ENCODE results near the gene COL19A1. TPM values are rescaled to one million over a fixed set of nuclear protein-coding genes. Genes with fewer than 3 reads are reported as not detected.

Gene COL19A1
- total RNA-seq, 2 donors from 2014 or later: 1.4 to 1.5 TPM

DNA sequence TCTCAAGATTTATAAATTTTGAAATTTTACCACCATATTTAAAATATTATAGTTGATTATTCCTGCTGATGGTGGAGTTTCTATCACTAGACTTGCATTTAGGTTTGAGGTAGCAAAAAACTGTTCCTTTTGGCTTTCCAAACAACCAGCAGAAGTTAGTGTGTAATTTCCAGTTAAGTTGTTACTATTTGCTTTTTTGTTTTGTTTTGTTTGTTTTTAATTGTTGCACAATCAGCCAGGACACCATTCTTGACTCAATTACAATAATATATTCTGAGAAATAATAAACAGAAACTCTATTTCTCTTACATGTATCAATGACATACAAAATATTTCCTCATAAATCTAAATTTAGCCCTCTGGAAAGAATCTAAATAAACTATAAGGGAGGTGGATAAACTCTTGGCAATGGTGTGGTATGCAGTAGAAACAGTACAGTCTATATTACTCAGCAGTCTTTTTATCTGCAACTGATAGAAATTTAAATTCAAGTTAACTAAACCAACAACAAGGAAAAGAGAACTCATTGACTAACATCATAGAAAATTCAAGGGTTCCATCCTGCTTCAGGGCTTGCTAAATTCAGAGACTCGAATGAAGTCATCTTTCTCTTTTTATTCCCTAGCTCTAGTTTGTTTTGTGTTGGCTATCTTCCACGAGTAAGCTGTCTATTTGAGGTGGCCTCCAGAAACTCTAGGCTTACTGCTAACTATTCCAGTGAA, 19.4 kb upstream of the COL19A1 start:
- no peaks in the 10 kb centered on the region for H3K4me1 ChIP-seq (ENCODE audit: control insufficient read depth, insufficient read depth, low read length)
- H3K4me3 ChIP-seq (ENCODE audit: low read length): no peak overlapping the region
- H3K9ac ChIP-seq (ENCODE audit: extremely low read depth, low read length, poor library complexity, severe bottlenecking): no peak overlapping the region
- H3K4me1 Mint-ChIP-seq: no peaks in the 10 kb centered on the region
- no peak overlapping the region for H3K4me3 Mint-ChIP-seq
- no peaks in the 10 kb centered on the region for H3K36me3 Mint-ChIP-seq (ENCODE audit: low read depth)
- H3K27me3 ChIP-seq (ENCODE audit: control insufficient read depth, insufficient read depth, low read length, poor library complexity, severe bottlenecking): no peaks in the 10 kb centered on the region
- no peak overlapping the region for H3K27ac Mint-ChIP-seq
- H3K36me3 ChIP-seq (ENCODE audit: control insufficient read depth, insufficient read depth, low read length): no peaks in the 10 kb centered on the region
- no peaks in the 10 kb centered on the region for H3K9me3 Mint-ChIP-seq
- H3K9me3 ChIP-seq (ENCODE audit: control insufficient read depth, low read length): no peaks in the 10 kb centered on the region
- no peak overlapping the region for H3K27ac ChIP-seq (ENCODE audit: low read depth, low read length)
- 92 to 100% methylated on average over 1 to 2 of the region's 2 CpGs for WGBS, 2 experiments (ENCODE audit: insufficient coverage in 1 of 2, insufficient read length in 1 of 2)
- DNase-seq: no peak
- no peaks in the 10 kb centered on the region for H3K27me3 Mint-ChIP-seq (ENCODE audit: insufficient read depth)
- TF ChIP-seq, protein P1, sequence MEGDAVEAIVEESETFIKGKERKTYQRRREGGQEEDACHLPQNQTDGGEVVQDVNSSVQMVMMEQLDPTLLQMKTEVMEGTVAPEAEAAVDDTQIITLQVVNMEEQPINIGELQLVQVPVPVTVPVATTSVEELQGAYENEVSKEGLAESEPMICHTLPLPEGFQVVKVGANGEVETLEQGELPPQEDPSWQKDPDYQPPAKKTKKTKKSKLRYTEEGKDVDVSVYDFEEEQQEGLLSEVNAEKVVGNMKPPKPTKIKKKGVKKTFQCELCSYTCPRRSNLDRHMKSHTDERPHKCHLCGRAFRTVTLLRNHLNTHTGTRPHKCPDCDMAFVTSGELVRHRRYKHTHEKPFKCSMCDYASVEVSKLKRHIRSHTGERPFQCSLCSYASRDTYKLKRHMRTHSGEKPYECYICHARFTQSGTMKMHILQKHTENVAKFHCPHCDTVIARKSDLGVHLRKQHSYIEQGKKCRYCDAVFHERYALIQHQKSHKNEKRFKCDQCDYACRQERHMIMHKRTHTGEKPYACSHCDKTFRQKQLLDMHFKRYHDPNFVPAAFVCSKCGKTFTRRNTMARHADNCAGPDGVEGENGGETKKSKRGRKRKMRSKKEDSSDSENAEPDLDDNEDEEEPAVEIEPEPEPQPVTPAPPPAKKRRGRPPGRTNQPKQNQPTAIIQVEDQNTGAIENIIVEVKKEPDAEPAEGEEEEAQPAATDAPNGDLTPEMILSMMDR (conservative IDR thresholded peaks at IDR 0.05): no peak

DNA sequence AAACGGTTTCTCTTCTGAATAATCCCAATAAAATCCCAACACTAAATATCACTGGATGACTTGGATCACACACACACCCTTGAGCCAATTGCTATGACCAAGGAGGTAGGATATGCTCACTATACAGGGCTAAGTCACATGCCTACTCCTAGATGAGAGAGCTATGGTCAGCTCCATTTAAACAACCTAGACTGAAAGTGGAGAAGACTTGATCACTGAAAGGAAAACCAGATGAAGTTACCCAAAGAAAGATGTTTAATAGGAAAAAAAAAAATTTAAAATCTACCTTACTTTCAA, 18.9 kb upstream of the COL19A1 start:
- Histone ChIP-seq H3K27ac (ENCODE audit: low read depth, low read length) (no peak overlapping the region), H3K9me3 (ENCODE audit: control insufficient read depth, low read length) (peaks cover under 1% of the 10 kb centered on the region), H3K27me3 (ENCODE audit: control insufficient read depth, insufficient read depth, low read length, poor library complexity, severe bottlenecking) (no peaks in the 10 kb centered on the region), H3K9ac (ENCODE audit: extremely low read depth, low read length, poor library complexity, severe bottlenecking) (no peak overlapping the region), H3K4me1 (ENCODE audit: control insufficient read depth, insufficient read depth, low read length) (no peaks in the 10 kb centered on the region), H3K4me3 (ENCODE audit: low read length) (no peak overlapping the region), H3K36me3 (ENCODE audit: control insufficient read depth, insufficient read depth, low read length) (no peaks in the 10 kb centered on the region)
- 62 to 80% methylated on average over 1 of the region's 1 CpG for WGBS, 2 experiments (ENCODE audit: insufficient coverage in 1 of 2, insufficient read length in 1 of 2)
- no peak for DNase-seq
- Mint-ChIP-seq H3K9me3 (no peaks in the 10 kb centered on the region), H3K4me1 (no peaks in the 10 kb centered on the region), H3K36me3 (ENCODE audit: low read depth) (no peaks in the 10 kb centered on the region), H3K27me3 (ENCODE audit: insufficient read depth) (no peaks in the 10 kb centered on the region), H3K27ac (no peak overlapping the region), H3K4me3 (no peak overlapping the region)
- TF ChIP-seq, protein P1 (conservative IDR thresholded peaks at IDR 0.05): no peak

DNA sequence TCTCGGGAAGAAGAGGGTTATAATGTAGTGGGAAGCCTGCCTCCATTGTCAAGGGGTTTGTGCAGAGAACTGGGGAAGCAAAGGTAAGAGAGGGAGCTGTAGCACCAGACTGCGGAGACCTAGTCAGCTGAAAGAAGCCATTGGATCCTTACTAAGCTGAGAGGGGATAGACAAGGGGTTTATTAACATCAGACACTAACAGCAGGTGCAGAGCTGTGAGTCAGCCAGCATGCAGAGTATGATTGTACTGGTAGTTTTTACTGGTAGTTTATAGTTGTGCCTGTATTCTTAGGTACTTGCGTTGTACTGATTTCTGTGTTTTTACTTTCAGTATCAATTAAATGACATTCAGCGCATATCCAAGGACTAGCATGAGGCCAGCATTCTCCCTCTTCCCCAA, 17.8 kb upstream of the COL19A1 start:
- Mint-ChIP-seq H3K4me1 (no peaks in the 10 kb centered on the region), H3K27me3 (ENCODE audit: insufficient read depth) (peaks cover 7% of the 10 kb centered on the region), H3K27ac (no peak overlapping the region), H3K4me3 (no peak overlapping the region), H3K9me3 (no peaks in the 10 kb centered on the region), H3K36me3 (ENCODE audit: low read depth) (no peaks in the 10 kb centered on the region)
- no peak overlapping the region for H3K9ac ChIP-seq (ENCODE audit: extremely low read depth, low read length, poor library complexity, severe bottlenecking)
- peaks cover 6% of the 10 kb centered on the region for H3K9me3 ChIP-seq (ENCODE audit: control insufficient read depth, low read length)
- no peak for DNase-seq
- H3K27ac ChIP-seq (ENCODE audit: low read depth, low read length): no peak overlapping the region
- no peak overlapping the region for H3K4me3 ChIP-seq (ENCODE audit: low read length)
- no peaks in the 10 kb centered on the region for H3K4me1 ChIP-seq (ENCODE audit: control insufficient read depth, insufficient read depth, low read length)
- H3K27me3 ChIP-seq (ENCODE audit: control insufficient read depth, insufficient read depth, low read length, poor library complexity, severe bottlenecking): no peaks in the 10 kb centered on the region
- no peaks in the 10 kb centered on the region for H3K36me3 ChIP-seq (ENCODE audit: control insufficient read depth, insufficient read depth, low read length)
- TF ChIP-seq, protein P1 (conservative IDR thresholded peaks at IDR 0.05): no peak
- 76 to 95% methylated on average over 2 to 4 of the region's 4 CpGs for WGBS, 2 experiments (ENCODE audit: insufficient coverage in 1 of 2, insufficient read length in 1 of 2)
